Stimulated activated CD8-positive, alpha-beta memory T cell treated with anti-CD3 and anti-CD28 coated beads, Interleukin-12 subunit alpha, Interleukin-12 subunit beta, amount 100 ng/mL, for 24 hours (primary cell): ENCODE data around the gene ZNF503.

Source experiments
- DNase-seq: peaks from one replicate; pipeline ENCODE4 v3.0.0-alpha.2; 2020; ENCODE audit errors: extremely low read depth

ZNF503 gene

GRCh38 chr10:75406462-75407223 lies 5.1 kb upstream of the ZNF503 start:
- DNase-seq: no peak

- DNase-seq: no peak
Observed at GRCh38 chr10:75405598-75406461, 4.3 kb upstream of the ZNF503 start.

GRCh38 chr10:75404815-75405597 lies 3.4 kb upstream of the ZNF503 start:
- DNase-seq: no peak

GRCh38 chr10:75403939-75404814 lies 2.6 kb upstream of the ZNF503 start:
- no peak for DNase-seq

- no peak for DNase-seq
Observed at GRCh38 chr10:75403144-75403938, 1.8 kb upstream of the ZNF503 start.

GRCh38 chr10:75402486-75403143 lies 1.1 kb upstream of the ZNF503 start:
- DNase-seq: no peak

- no peak for DNase-seq
Observed at GRCh38 chr10:75400771-75401568, 594 bp downstream of the ZNF503 start.

GRCh38 chr10:75400163-75400770 lies 1.3 kb downstream of the ZNF503 start:
- DNase-seq: no peak

- no peak for DNase-seq
Observed at GRCh38 chr10:75399461-75400162, 2.0 kb downstream of the ZNF503 start.

GRCh38 chr10:75398692-75399460 lies 2.7 kb downstream of the ZNF503 start:
- no peak for DNase-seq

GRCh38 chr10:75398200-75398691 lies 3.3 kb downstream of the ZNF503 start:
- no peak for DNase-seq

GRCh38 chr10:75397496-75398199 lies 3.9 kb downstream of the ZNF503 start:
- no peak for DNase-seq

GRCh38 chr10:75396631-75397495 lies 4.7 kb downstream of the ZNF503 start:
- DNase-seq: no peak

GRCh38 chr10:75395932-75396630 lies 5.5 kb downstream of the ZNF503 start:
- DNase-seq: no peak
